Germinal center (tissue), 1 donor: ENCODE results near the gene PPA1.
"Not testable (repeated sequence)": the region's sequence is repeated elsewhere in the genome, so short reads cannot be mapped to it uniquely, and the experiment has no call there.

Source experiments
- DNase-seq: peaks from one replicate; pipeline ENCODE4 v3.0.0; 2012; ENCODE audit warnings: mixed read lengths, low spot score

The PPA1 gene

GRCh38 chr10:70212277-70212676, 21.0 kb downstream of the PPA1 start:
- DNase-seq: no peak

GRCh38 chr10:70206762-70207161, 26.5 kb downstream of the PPA1 start:
- DNase-seq: no peak

GRCh38 chr10:70201105-70201504, 32.1 kb downstream of the PPA1 start:
- DNase-seq: no peak

GRCh38 chr10:70198696-70199466, 34.3 kb downstream of the PPA1 start:
- no peak for DNase-seq

GRCh38 chr10:70197235-70197945, 35.8 kb downstream of the PPA1 start:
- DNase-seq: no peak

- DNase-seq: no peak
These were observed 39.8 kb downstream of the PPA1 start for GRCh38 chr10:70193391-70193844.

- DNase-seq: no peak
These were observed 40.8 kb downstream of the PPA1 start for GRCh38 chr10:70192326-70192968.

GRCh38 chr10:70191972-70192305, 41.3 kb downstream of the PPA1 start:
- DNase-seq: no peak

- no peak for DNase-seq
These were observed 41.9 kb downstream of the PPA1 start for GRCh38 chr10:70191161-70191971.

GRCh38 chr10:70190581-70190980, 42.6 kb downstream of the PPA1 start:
- no peak for DNase-seq

GRCh38 chr10:70190102-70190501, 43.1 kb downstream of the PPA1 start:
- no peak for DNase-seq

- no peak for DNase-seq
These were observed 44.5 kb downstream of the PPA1 start for GRCh38 chr10:70188768-70189167.

- DNase-seq: no peak
These were observed 46.7 kb downstream of the PPA1 start for GRCh38 chr10:70186571-70186970.

- no peak for DNase-seq
These were observed 47.1 kb downstream of the PPA1 start for GRCh38 chr10:70186090-70186489.

- DNase-seq: no peak
These were observed 49.9 kb downstream of the PPA1 start for GRCh38 chr10:70183304-70183703.

GRCh38 chr10:70179209-70179608, 54.0 kb downstream of the PPA1 start:
- DNase-seq: not testable (repeated sequence)

GRCh38 chr10:70178139-70178725, 55.0 kb downstream of the PPA1 start:
- no peak for DNase-seq

- no peak for DNase-seq
These were observed 56.8 kb downstream of the PPA1 start for GRCh38 chr10:70176441-70176840.

GRCh38 chr10:70175516-70175915, 57.7 kb downstream of the PPA1 start:
- DNase-seq: no peak

- DNase-seq: peak; percentile 23
These were observed 59.0 kb downstream of the PPA1 start for GRCh38 chr10:70174058-70174741.

- peak; percentile 14 for DNase-seq
These were observed 63.4 kb downstream of the PPA1 start for GRCh38 chr10:70169649-70170364.
